ENCODE data around the gene DIO3. TPM values are rescaled to one million over a fixed set of nuclear protein-coding genes. Genes with fewer than 3 reads are reported as not detected.

Gene DIO3
- total RNA-seq, 2 experiments from 2014 or later: not detected

DNA sequence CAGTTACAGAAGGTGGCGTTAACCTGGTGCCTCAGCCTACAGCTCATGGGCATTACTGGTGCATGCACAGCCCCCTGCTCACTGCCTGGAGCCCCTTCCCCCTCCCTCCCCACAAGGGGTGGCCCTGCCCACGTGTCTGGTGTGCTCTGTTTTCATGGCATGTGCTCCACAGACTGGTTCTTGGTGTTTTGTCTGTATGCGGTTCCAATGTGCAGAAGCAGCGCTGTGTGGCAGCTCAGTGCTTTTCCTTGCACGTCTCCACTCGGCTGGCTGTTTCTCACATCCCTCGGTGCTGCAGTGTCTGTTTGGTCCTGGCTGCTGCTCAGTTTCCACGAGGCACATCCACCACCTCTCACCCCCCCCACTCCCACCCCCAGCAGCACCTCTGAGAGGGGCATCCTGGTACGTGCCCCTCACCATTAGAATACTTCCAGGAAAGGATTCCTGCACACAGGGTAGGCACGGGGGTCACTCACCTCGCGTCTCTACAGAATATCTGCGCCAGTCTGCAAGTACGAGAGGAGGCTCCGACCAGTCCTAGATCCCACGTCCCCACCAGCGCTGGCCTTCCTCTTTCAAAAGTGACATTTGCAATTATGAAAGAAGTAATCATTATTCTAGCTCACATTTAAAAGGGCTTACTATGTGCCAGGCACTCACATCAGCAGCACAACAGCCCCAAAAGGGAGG, 27.1 kb downstream of the DIO3 start:
- CTCF ChIA-PET: no interaction called here
- Mint-ChIP-seq H3K9me3 (ENCODE audit: low read depth) (no peaks in the 10 kb centered on the region), H3K27me3 (no peaks in the 10 kb centered on the region), H3K36me3 (ENCODE audit: low read depth) (no peaks in the 10 kb centered on the region), H3K4me3 (no peak overlapping the region), H3K4me1 (no peaks in the 10 kb centered on the region), H3K27ac (no peak overlapping the region)
- ATAC-seq (no peak), DNase-seq (no peak)
- POLR2A ChIA-PET: no interaction called here
- intact Hi-C loops (cut with DNase I, micrococcal nuclease): no loop called here

DNA sequence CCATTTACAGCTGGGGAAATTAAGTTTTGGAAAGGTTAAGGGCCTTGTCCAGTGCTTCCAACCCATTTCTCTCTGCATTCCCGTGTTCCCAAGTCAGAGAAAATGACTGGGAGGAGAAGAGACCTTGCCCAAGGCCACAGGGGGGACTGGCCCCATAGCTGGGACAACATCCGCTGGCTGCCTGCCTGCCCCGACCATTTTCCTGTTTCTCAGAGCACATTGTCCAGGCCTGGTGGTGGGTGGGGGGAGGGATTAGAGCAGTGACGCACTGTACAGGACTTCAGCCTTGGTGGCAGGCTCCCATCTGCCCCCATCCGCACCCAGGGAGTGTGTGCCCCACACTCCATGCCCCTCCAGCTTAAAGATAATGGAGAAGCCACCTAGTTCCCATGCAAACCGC, 27.7 kb downstream of the DIO3 start:
- intact Hi-C loops (cut with DNase I, micrococcal nuclease): no loop called here

DNA sequence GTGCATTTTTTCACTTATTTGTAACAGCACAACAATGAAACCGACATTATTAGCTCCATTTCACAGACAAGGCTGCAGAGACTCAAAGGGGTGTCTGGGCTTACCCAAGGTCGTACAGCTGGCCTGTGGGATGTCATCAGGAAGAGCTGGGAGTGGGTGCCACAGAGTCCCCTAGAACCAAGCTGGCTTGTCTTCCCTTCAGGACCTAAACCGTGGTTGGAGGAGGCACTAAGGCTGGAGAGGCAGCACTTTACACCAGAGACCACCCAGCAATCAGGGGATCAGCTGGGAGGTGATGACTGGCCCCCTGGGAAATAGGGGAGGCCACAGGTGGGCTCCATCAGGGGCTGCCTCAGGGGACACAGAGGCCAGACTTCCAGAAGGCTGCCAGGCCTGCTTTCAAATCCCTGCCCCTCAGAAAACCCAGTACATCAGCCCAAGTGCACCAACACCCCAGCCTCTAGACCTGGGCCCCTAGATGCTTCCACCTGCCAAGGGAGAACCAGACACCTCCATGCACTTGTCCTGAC, 28.3 kb downstream of the DIO3 start:
- H3K36me3 Mint-ChIP-seq (ENCODE audit: low read depth): no peaks in the 10 kb centered on the region
- ChIA-PET POLR2A (interaction anchor here (0.6 kb wide), 1 partner anchor 1179 kb away, joined by 5 read pairs; no protein-coding TSS in a partner anchor), CTCF (interaction anchor here (0.6 kb wide), 1 partner anchor 894 kb away, joined by 3 read pairs; no protein-coding TSS in a partner anchor)
- no peaks in the 10 kb centered on the region for H3K9me3 Mint-ChIP-seq (ENCODE audit: low read depth)
- ATAC-seq: no peak
- H3K4me1 Mint-ChIP-seq: no peaks in the 10 kb centered on the region
- no peaks in the 10 kb centered on the region for H3K27me3 Mint-ChIP-seq
- no peak overlapping the region for H3K27ac Mint-ChIP-seq
- no peak for DNase-seq
- intact Hi-C loops (cut with DNase I, micrococcal nuclease): no loop called here
- H3K4me3 Mint-ChIP-seq: no peak overlapping the region

More for the DNA sequence above, 27.7 kb downstream of the DIO3 start:
- no peaks in the 10 kb centered on the region for H3K9me3 Mint-ChIP-seq (ENCODE audit: low read depth)
- ChIA-PET CTCF (interaction anchor here (0.6 kb wide), 1 partner anchor 894 kb away, joined by 3 read pairs; no protein-coding TSS in a partner anchor), POLR2A (no interaction called here)
- H3K36me3 Mint-ChIP-seq (ENCODE audit: low read depth): no peaks in the 10 kb centered on the region
- H3K4me3 Mint-ChIP-seq: no peak overlapping the region
- no peak for DNase-seq
- H3K27me3 Mint-ChIP-seq: no peaks in the 10 kb centered on the region
- H3K4me1 Mint-ChIP-seq: no peaks in the 10 kb centered on the region
- no peak for ATAC-seq
- no peak overlapping the region for H3K27ac Mint-ChIP-seq

DNA sequence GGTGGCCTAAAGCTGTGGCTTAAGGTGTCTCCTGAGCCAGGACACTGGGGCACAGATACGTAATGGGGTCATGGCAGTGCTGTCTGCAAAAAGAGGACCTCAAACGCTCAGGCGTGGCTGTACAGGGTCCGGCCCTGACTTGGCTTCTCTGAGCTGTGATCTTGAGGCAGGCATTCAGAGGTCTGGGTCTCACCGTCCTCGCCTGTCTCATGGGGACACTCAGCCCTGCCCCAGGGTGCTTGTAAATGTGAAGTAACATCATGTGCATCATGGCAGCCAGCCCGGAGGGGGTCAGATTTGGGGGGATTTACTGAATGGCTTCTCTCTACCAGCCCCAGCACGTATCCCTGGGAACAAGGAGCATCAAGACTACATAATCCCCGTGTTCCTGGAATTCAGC, 28.8 kb downstream of the DIO3 start:
- no peak overlapping the region for H3K4me3 Mint-ChIP-seq
- H3K4me1 Mint-ChIP-seq: no peaks in the 10 kb centered on the region
- ATAC-seq: no peak
- intact Hi-C loops (cut with DNase I, micrococcal nuclease): no loop called here
- no peak overlapping the region for H3K27ac Mint-ChIP-seq
- ChIA-PET POLR2A (interaction anchor here (0.6 kb wide), 1 partner anchor 1180 kb away, joined by 5 read pairs; no protein-coding TSS in a partner anchor), CTCF (no interaction called here)
- no peaks in the 10 kb centered on the region for H3K27me3 Mint-ChIP-seq
- H3K9me3 Mint-ChIP-seq (ENCODE audit: low read depth): peaks cover 2% of the 10 kb centered on the region
- H3K36me3 Mint-ChIP-seq (ENCODE audit: low read depth): no peaks in the 10 kb centered on the region
- DNase-seq: no peak

DNA sequence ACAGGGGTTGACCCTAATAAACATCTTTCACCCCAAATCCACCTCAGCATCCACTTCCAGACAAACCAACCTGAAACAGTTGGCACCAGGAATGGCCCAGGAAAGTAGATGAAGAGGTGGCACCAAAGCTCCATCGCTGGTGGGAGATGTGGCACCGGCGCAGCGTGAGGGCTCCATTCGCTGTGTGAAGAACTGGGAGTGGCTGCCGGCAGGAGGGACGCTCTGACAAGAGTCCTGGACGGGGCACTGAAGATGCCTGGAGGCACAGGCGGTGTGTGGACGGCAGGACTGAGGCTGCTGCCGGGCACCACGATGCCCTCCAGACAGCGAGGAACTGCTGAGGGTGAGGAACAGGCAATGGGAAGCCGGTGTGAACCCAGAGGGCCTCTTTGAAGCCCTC, 29.3 kb downstream of the DIO3 start:
- ChIA-PET CTCF (no interaction called here), POLR2A (no interaction called here)
- Mint-ChIP-seq H3K4me3 (no peak overlapping the region), H3K4me1 (peaks cover under 1% of the 10 kb centered on the region), H3K27me3 (no peaks in the 10 kb centered on the region), H3K9me3 (ENCODE audit: low read depth) (peaks cover 5% of the 10 kb centered on the region), H3K27ac (no peak overlapping the region), H3K36me3 (ENCODE audit: low read depth) (peaks cover 1% of the 10 kb centered on the region)
- ATAC-seq: no peak
- intact Hi-C loops (cut with DNase I, micrococcal nuclease): no loop called here
- no peak for DNase-seq

DNA sequence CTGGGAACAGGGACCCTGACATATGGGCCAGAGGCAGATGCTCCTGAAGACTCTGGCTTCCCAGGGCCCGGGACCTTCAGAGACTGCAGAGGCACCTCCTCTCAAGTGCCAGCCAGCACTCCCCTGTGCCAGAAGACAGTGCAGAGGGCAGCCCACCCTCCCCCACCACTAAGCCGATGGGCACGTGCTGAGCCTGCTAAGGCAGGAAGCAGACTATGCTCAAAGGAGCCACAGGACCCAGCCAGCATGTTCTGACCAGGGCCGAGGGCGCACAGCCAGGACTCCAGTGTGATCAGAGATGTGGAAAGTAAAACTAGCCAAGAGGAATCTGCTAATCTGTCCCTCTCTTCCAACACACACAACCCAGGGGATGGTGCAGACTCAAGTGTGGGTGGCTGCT, 29.8 kb downstream of the DIO3 start:
- CTCF ChIA-PET: interaction anchor here (0.6 kb wide), 1 partner anchor 1174 kb away, joined by 3 read pairs; no protein-coding TSS in a partner anchor
- POLR2A ChIA-PET: no interaction called here
- ATAC-seq (no peak), DNase-seq (no peak)
- H3K9me3 Mint-ChIP-seq (ENCODE audit: low read depth): peaks cover 9% of the 10 kb centered on the region
- H3K4me3 Mint-ChIP-seq: no peak overlapping the region
- no peaks in the 10 kb centered on the region for H3K27me3 Mint-ChIP-seq
- H3K27ac Mint-ChIP-seq: no peak overlapping the region
- peaks cover 5% of the 10 kb centered on the region for H3K36me3 Mint-ChIP-seq (ENCODE audit: low read depth)
- intact Hi-C loops (cut with DNase I, micrococcal nuclease): no loop called here
- peaks cover 5% of the 10 kb centered on the region for H3K4me1 Mint-ChIP-seq

DNA sequence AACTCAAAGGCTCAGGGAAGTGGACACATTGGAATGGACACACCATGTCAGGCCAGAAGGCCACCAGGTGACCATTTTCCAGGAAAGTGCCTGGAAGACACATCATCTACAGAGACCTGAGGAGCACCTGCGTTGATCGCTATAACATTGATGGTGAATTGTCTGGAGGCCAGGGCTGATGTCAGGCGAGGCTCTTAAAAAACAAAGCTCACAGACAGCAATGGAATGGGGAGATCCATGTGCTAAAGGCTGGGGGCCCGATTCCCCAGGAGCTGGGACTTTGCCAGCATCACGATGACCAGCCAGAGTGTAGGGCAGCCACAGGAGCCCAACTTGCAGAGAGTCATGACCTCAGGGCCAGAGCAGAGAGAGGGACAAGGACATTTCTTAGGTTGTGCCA, 30.3 kb downstream of the DIO3 start:
- Mint-ChIP-seq H3K27ac (no peak overlapping the region), H3K4me3 (no peak overlapping the region), H3K9me3 (ENCODE audit: low read depth) (peaks cover 12% of the 10 kb centered on the region), H3K27me3 (no peaks in the 10 kb centered on the region), H3K36me3 (ENCODE audit: low read depth) (peaks cover 8% of the 10 kb centered on the region), H3K4me1 (peaks cover 10% of the 10 kb centered on the region)
- DNase-seq: no peak
- no peak for ATAC-seq
- ChIA-PET POLR2A (no interaction called here), CTCF (interaction anchor here (0.6 kb wide), 1 partner anchor 1175 kb away, joined by 3 read pairs; no protein-coding TSS in a partner anchor)
- intact Hi-C loops (cut with DNase I, micrococcal nuclease): no loop called here

DNA sequence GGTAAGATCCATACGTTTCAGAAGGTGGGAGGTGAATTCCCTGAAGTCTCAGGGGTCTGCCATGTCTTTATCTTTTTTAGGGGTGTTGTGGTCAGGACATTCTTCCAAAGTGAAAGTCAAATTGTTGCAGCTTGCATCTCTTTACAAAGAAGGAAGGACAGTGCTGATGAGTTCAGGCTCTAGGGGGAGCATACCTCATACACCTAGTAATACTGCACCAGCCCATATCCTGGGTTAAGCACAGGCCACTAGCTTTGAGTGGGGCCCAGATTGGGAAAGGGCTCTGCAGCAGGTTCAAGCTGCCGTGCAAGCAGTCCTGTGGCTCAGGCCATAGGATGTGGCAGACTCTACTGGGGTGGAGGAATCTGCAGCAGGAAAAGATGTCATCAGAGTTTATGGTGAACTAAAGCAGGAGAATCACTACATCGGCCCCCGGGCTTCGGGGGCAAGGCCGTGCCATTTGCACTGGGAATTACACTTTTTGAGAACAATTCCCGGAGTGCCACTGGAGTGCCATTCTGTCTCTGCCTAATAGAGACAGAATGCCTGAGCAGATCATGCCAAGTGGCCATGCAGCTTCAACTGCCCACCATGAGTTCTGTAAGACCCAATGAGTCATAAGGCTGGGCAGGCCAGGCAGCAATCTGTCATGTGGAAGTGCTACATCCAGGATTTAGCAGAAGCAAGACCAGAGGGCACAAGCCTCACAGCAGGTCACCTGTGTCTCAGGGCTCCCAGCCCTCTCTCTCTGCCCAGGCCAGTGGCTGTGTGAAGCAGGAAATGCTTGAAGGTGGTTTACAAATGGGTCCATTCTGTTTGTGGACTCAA, 32.3 kb downstream of the DIO3 start:
- intact Hi-C loops (cut with DNase I, micrococcal nuclease): no loop called here
- Mint-ChIP-seq H3K27me3 (no peaks in the 10 kb centered on the region), H3K36me3 (ENCODE audit: low read depth) (peaks cover 10% of the 10 kb centered on the region), H3K4me1 (peaks cover 28% of the 10 kb centered on the region), H3K27ac (no peak overlapping the region), H3K9me3 (ENCODE audit: low read depth) (peaks cover 17% of the 10 kb centered on the region), H3K4me3 (no peak overlapping the region)
- no peak for ATAC-seq
- POLR2A ChIA-PET: no interaction called here
- no peak for DNase-seq
- CTCF ChIA-PET: interaction anchor here (0.7 kb wide), 1 partner anchor 64 kb away, joined by 3 read pairs; no protein-coding TSS in a partner anchor

DNA sequence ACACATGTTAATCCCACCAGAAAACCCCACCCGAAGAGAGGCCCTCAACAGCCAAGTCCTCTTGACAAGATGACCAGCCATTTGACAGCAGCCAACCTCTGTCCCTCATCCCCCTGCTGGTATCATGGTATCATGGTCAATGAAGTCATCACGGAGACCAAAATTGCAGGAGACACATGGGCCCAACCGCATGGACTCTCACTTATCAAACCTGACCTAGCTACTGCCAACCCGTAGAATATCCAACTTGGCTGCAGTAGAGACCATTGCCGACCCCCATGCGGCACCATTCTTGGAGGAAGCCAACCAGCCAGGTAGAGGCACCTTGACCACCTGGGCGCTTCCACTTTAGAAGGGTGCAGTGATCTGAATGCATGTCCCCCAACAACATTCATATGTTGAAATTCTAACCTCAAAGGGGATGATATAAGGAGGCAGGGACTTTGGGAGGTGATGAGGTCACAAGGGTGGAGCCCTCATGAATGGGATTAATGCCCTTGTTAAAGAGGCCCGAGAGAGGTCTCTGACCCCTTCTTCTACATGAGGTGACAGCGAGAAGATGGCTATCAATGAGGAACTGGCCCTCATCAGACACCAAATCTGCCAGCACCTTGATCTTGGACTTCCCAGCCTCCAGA, 33.3 kb downstream of the DIO3 start:
- ATAC-seq (no peak), DNase-seq (no peak)
- peaks cover 10% of the 10 kb centered on the region for H3K36me3 Mint-ChIP-seq (ENCODE audit: low read depth)
- peak overlapping the region; percentile 47 for H3K27ac Mint-ChIP-seq
- peaks cover 32% of the 10 kb centered on the region for H3K4me1 Mint-ChIP-seq
- intact Hi-C loops (cut with DNase I, micrococcal nuclease): no loop called here
- H3K9me3 Mint-ChIP-seq (ENCODE audit: low read depth): peaks cover 17% of the 10 kb centered on the region
- POLR2A ChIA-PET: no interaction called here
- CTCF ChIA-PET: interaction anchor here (0.7 kb wide), 1 partner anchor 63 kb away, joined by 3 read pairs; no protein-coding TSS in a partner anchor
- H3K27me3 Mint-ChIP-seq: no peaks in the 10 kb centered on the region
- no peak overlapping the region for H3K4me3 Mint-ChIP-seq

DNA sequence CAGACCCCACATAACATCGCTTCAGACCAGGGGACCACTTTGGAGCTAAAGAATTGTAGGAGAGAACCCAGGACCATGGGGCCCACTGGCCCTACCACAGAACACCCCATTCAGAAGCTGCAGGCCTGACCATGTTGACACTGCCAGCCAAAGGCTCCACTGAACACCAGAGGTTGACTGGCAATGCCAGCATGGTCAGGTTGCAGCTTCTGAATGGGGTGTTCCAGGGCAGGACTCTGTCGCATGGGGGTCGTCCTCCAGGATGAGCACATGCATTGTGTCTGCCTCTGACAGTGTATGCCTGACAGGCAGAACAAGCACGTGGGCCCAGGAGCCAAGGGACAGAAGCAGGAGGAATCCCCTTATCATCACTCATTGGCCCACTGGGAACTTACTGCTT, 34.1 kb downstream of the DIO3 start:
- ChIA-PET CTCF (interaction anchor here (0.5 kb wide), 1 partner anchor 52 kb away, joined by 3 read pairs; no protein-coding TSS in a partner anchor), POLR2A (no interaction called here)
- peaks cover 10% of the 10 kb centered on the region for H3K36me3 Mint-ChIP-seq (ENCODE audit: low read depth)
- peaks cover 17% of the 10 kb centered on the region for H3K9me3 Mint-ChIP-seq (ENCODE audit: low read depth)
- H3K4me3 Mint-ChIP-seq: no peak overlapping the region
- no peak for ATAC-seq
- intact Hi-C loops (cut with DNase I, micrococcal nuclease): no loop called here
- no peaks in the 10 kb centered on the region for H3K27me3 Mint-ChIP-seq
- peak overlapping the region; percentile 47 for H3K27ac Mint-ChIP-seq
- peaks cover 32% of the 10 kb centered on the region for H3K4me1 Mint-ChIP-seq
- no peak for DNase-seq
